Colon (tissue), 2 donors: ENCODE measurements around the gene BMPR1A.

Experiments used
- FAIRE-seq: peaks from 2 replicates; lab custom pipeline; 2012; peaks lifted over from hg19 to GRCh38; lab: Jason Lieb, UNC
- donor health status: control.
- donor health status: control.

Gene BMPR1A

DNA sequence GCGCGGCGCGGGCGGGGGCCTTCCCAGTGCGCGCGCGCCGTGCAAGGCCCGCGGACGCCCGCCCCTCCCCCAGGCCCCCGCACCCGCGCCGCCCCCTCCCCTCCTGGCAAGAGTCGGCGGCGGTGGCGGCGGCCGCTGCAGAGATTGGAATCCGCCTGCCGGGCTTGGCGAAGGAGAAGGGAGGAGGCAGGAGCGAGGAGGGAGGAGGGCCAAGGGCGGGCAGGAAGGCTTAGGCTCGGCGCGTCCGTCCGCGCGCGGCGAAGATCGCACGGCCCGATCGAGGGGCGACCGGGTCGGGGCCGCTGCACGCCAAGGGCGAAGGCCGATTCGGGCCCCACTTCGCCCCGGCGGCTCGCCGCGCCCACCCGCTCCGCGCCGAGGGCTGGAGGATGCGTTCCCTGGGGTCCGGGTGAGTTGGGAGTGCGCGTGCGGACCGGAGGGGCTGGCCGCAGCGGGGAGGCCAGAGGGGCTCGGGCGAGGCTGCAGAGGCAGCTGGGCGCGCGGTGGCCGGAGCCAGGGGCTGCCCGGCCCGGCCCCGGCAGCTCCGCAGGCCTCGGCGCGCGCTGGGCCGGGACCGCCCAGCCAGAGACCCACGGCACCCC is at the start of gene BMPR1A:
BMPR1A (plus strand) TSS at position 109 of the 602 bp plus-strand sequence. CDS start 119,400 bp downstream, outside the sequence.
- FAIRE-seq = no peak

- FAIRE-seq = no peak
These were observed 49.4 kb upstream of the BMPR1A start for GRCh38 chr10:86706977-86707376.

DNA sequence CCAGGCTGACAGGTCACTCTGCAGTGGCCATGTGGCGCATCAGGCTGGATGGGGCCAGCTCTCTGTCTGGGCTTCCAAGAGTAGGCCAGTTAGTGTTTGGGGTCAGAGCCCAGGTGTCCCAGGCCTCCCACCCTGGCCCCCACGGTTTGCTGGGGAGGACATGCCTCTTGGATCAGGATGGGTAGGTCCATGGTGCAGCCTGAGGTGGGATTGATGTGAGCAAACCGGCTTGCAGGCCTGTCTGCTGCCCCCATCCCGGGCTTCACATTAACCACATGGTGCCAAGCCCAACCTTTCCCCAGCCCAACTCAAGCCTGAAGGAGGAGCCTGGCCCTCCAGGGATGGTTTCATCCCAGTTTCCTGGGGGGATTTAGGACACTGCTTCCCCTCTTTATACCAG is 48.9 kb upstream of the BMPR1A start:
- no peak for FAIRE-seq

DNA sequence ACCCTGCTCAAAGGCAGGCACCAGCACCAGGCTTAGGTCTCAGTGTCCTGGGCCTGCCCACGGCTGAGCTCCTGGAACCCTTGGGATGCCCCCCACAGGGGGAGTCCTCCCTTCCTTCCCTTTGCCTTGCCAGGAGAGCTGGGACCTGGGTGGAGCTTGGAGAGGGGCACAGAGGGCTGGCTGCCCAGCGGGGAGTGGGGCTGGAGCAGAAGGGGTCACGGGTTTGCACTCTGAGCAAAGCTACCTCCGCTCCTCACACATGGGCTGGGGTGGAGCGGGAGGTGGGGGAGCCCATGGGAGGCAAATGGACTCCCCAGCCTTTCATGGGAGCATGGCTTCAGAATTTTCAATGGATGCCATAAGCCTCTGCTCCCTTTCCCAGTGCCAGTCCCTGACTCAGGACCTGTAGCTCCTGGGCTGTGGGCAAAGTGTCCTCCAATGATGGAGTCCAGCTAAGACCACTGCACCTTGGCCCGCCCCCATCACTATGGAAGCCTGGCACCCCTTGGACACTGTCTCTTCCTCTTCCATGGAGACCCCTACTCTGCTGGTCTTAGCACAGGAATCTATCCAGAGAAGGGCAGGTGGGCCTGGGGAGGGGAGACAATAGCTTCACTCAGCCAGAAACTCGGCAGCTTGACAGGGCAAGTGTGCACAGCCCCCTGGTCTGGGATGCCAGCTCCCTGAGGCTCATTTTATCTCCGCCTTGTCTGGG is 48.2 kb upstream of the BMPR1A start:
- FAIRE-seq = no peak

DNA sequence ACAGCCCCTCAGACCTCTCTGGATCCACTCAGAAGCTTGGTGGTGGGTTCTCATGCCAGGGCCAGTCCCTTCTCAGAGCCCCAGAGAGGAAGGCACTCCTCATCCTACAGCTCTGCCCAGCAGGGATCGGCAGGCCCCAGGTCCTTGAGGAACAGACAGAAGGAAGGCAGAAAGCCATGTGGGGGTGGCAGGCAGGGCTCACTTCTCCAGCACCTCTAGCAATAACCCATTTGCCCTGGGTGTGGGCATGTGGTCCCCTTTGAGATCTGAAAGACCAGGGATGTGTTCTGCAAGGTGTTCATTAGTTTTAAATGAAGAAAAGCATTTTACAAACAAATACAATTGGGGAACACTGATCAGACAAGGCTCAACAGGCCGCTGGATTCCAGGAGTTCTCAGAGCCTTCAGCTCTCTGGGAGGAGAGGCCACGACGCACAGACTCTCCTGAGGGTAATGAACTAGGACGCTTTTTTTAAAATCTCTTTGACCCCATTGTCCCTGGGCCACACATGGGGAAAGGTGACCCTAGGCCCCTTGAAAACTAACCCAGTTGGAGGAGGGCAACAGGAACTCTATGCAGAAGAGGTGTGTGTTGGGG is 47.5 kb upstream of the BMPR1A start:
- no peak for FAIRE-seq

DNA sequence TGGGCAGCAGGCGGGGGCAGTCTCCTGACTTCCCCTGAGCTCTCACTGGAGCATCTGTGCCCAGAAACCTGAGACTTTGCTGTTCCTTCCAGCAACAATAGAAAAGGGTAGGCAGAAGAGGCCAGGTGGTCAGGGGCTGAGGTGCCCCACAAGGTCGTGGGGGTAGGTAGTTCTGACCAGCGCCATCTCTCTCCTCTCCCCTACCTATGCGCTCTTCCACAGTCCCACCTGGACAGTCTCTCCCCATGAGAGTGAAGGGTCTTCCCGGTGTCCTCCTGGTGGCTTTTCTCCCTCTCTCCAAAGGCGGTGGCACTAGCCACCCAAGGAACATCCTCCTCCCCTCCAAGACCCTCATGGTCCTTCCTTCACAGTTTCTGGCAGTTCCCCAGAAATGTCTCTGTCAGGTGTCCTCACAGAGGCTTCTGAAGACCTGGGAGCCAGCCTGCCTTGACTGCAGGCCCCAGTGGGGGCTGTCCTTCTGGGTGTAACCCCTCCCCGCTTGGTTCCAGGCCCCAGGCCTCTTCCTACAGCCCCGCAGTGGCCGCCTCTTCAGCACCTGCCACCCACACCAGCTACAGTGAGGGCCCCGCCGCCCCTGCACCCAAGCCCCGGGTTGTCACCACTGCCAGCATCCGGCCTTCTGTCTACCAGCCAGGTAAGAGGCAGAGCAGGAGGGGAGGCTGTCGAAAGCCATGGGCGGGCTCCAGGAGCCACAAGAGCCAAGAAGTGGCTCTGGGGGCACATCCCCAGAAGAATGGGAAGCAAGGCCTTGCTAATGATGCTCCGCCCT is 46.8 kb upstream of the BMPR1A start:
- no peak for FAIRE-seq

DNA sequence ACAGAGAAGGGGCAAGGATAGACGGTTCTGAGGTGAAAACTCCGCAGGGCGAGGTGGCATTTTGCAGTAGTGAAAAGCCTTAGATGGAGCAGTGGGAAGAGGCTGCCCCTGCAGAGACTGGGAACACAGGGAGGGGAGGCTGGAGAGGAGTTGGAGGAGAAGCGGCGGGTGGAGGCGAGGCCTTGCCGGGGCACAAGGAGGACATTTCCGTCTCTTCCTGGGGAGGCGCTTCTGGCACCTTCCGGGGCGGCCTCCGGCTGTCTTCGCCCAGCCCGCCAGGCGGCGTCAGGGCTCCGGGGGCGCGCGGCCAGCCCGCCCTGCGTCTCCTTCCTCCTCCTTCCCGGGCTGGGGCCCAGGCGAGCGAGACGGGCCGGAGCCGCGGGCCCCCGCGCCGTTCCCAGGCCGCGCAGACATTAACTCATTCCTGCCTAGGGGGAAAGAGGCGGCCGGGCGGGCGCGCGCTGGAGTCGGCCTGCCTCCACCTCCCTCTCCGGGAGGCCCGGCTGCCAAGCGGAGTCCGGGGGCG is 45.4 kb upstream of the BMPR1A start:
- no peak for FAIRE-seq

GRCh38 chr10:86711513-86712316 is 44.7 kb upstream of the BMPR1A start:
- no peak for FAIRE-seq

GRCh38 chr10:86712317-86712707 is 44.1 kb upstream of the BMPR1A start:
- FAIRE-seq = no peak

DNA sequence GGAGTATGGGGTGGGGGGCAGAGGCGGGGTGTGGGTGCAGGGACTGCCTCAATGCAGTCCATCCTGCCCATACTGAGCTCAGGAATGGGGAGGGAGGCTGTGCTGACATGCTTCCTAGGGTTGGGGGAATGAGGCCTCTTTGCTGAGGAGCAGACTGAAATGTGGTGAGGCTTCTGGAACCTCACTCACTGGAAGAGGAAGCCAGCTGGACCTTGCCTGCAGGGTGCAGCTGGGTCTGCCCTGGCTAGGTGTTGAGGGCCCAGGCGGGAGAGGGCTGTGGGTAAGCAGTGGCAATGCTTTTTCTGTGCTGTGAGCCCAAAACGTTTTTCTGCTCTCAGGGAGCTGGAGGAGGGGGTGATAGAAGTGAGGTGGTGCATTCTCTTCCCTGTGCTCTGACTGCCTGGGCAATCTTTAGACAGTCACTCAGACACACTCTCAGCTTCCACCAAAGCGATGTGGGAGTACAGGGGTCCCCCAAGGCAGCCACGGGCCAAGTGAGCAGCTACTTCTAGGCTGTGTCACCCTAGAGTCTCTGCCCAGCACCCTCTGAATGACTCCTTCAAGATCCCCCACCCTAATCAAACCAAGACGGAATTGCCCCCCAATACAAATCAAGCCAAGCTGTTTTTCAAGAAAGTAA is 41.1 kb upstream of the BMPR1A start:
- no peak for FAIRE-seq

DNA sequence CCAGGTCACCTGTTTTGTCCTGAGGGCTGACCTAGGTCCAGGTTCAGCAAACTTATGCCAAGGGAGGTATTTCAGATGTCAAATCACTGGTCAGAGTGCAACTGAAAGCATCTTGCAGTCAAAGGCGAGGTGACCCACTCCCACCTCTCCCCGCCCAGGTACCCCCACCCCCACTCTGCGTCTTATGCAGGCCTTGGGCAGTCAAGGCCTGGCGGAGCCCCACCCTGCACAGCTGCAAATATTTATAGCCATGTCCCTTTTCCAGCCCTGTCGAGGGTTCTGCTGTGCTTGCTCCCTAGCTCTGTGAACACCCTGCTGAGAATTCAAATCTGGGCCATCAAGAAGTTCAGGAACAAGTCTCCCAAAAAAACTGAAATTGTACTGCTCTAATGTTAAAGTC is 40.6 kb upstream of the BMPR1A start:
- FAIRE-seq = no peak

GRCh38 chr10:86716466-86716865 is 40.0 kb upstream of the BMPR1A start:
- no peak for FAIRE-seq

- no peak for FAIRE-seq
These were observed 37.9 kb upstream of the BMPR1A start for GRCh38 chr10:86718556-86718955.

GRCh38 chr10:86721232-86721631 is 35.2 kb upstream of the BMPR1A start:
- FAIRE-seq = no peak

- no peak for FAIRE-seq
These were observed 33.4 kb upstream of the BMPR1A start for GRCh38 chr10:86723009-86723408.

DNA sequence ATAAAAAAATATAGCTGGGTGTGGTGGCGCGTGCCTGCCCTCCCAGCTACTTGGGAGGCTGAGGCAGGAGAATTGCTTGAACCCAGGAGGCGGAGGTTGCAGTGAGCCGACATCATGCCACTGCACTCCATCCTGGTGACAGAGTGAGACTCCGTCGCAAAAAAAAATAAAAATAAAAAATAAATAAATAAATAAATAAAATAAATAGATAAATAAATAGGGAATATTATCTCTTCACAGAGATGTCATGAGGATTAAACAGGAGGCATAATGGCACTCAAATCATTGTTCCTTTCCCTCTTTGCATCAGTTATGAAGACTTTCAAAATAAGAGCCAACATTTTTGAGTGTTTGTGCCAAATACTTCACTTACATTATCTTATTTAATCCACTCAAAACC is 32.0 kb upstream of the BMPR1A start:
- no peak for FAIRE-seq

GRCh38 chr10:86725980-86726676 is 30.3 kb upstream of the BMPR1A start:
- no peak for FAIRE-seq

GRCh38 chr10:86726677-86726999 is 29.8 kb upstream of the BMPR1A start:
- FAIRE-seq = no peak

- FAIRE-seq = no peak
These were observed 28.9 kb upstream of the BMPR1A start for GRCh38 chr10:86727470-86727869.

DNA sequence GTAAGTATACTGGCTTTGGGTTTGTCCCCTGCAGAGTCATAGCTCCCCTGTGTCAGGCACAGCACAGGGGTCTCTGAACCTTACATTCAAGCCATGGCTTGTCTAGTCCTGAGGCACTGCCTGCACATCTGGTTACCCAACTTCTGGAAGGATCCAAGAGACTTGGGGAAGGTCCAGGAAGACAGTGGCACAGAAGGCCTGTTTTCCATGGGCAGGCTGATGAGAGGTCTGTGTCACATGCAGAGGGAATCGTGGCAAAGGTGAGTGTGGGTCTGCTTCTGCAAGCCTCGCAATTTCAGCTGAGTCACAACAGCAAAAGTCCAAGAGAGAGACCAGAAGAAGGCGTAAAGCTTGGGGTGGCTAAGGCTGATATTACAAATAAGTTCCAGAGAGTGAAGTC is 28.4 kb upstream of the BMPR1A start:
- no peak for FAIRE-seq

GRCh38 chr10:86729677-86730076 is 26.7 kb upstream of the BMPR1A start:
- no peak for FAIRE-seq
